ENCODE results near the gene NT5C2.

NT5C2 gene

GRCh38 chr10:103053659-103054581, 139.2 kb downstream of the NT5C2 start:
- TF ChIP-seq EZH2 (IDR thresholded peaks at IDR 0.05) (no peak), POLR2AphosphoS5 (IDR thresholded peaks at IDR 0.05; ENCODE audit: borderline replicate concordance, low read depth, low read length) (no peak), FOXP2 (optimal IDR thresholded peaks at IDR 0.05; ENCODE audit: control extremely low read depth, extremely low read length, insufficient read depth) (no peak)
- no peak overlapping the region for H3K9ac ChIP-seq (ENCODE audit: insufficient read length)
- H3K9me3 ChIP-seq (ENCODE audit: low read depth, low read length): no peaks in the 10 kb centered on the region
- DNase-seq (ENCODE audit: low read depth, low spot score): no peak
- no peak overlapping the region for H3K4me3 ChIP-seq
- H3K36me3 ChIP-seq (ENCODE audit: insufficient read depth, low read length): no peaks in the 10 kb centered on the region
- H3K27ac ChIP-seq: no peak overlapping the region

- H3K36me3 ChIP-seq (ENCODE audit: insufficient read depth, low read length): no peaks in the 10 kb centered on the region
- H3K4me3 ChIP-seq: no peak overlapping the region
- no peak overlapping the region for H3K27ac ChIP-seq
- DNase-seq (ENCODE audit: low read depth, low spot score): no peak
- no peak overlapping the region for H3K9ac ChIP-seq (ENCODE audit: insufficient read length)
- TF ChIP-seq EZH2 (IDR thresholded peaks at IDR 0.05): no peak
- TF ChIP-seq FOXP2 (optimal IDR thresholded peaks at IDR 0.05; ENCODE audit: control extremely low read depth, extremely low read length, insufficient read depth): no peak
- no peak for TF ChIP-seq POLR2AphosphoS5 (IDR thresholded peaks at IDR 0.05; ENCODE audit: borderline replicate concordance, low read depth, low read length)
- no peaks in the 10 kb centered on the region for H3K9me3 ChIP-seq (ENCODE audit: low read depth, low read length)
These were observed 143.8 kb downstream of the NT5C2 start for GRCh38 chr10:103049237-103049636.

GRCh38 chr10:103047381-103047780, 145.7 kb downstream of the NT5C2 start:
- TF ChIP-seq FOXP2 (optimal IDR thresholded peaks at IDR 0.05; ENCODE audit: control extremely low read depth, extremely low read length, insufficient read depth) (no peak), POLR2AphosphoS5 (IDR thresholded peaks at IDR 0.05; ENCODE audit: borderline replicate concordance, low read depth, low read length) (no peak), EZH2 (IDR thresholded peaks at IDR 0.05) (no peak)
- Histone ChIP-seq H3K27ac (no peak overlapping the region), H3K9ac (ENCODE audit: insufficient read length) (no peak overlapping the region), H3K36me3 (ENCODE audit: insufficient read depth, low read length) (no peaks in the 10 kb centered on the region), H3K9me3 (ENCODE audit: low read depth, low read length) (no peaks in the 10 kb centered on the region), H3K4me3 (no peak overlapping the region)
- no peak for DNase-seq (ENCODE audit: low read depth, low spot score)

- TF ChIP-seq POLR2AphosphoS5 (IDR thresholded peaks at IDR 0.05; ENCODE audit: borderline replicate concordance, low read depth, low read length) (no peak), FOXP2 (optimal IDR thresholded peaks at IDR 0.05; ENCODE audit: control extremely low read depth, extremely low read length, insufficient read depth) (no peak), EZH2 (IDR thresholded peaks at IDR 0.05) (no peak)
- no peaks in the 10 kb centered on the region for H3K9me3 ChIP-seq (ENCODE audit: low read depth, low read length)
- no peak for DNase-seq (ENCODE audit: low read depth, low spot score)
- H3K36me3 ChIP-seq (ENCODE audit: insufficient read depth, low read length): no peaks in the 10 kb centered on the region
- H3K9ac ChIP-seq (ENCODE audit: insufficient read length): no peak overlapping the region
- H3K27ac ChIP-seq: no peak overlapping the region
- no peak overlapping the region for H3K4me3 ChIP-seq
These were observed 147.1 kb downstream of the NT5C2 start for GRCh38 chr10:103045961-103046360.

GRCh38 chr10:103044942-103045489, 148.1 kb downstream of the NT5C2 start:
- no peak for TF ChIP-seq EZH2 (IDR thresholded peaks at IDR 0.05)
- TF ChIP-seq FOXP2 (optimal IDR thresholded peaks at IDR 0.05; ENCODE audit: control extremely low read depth, extremely low read length, insufficient read depth): no peak
- no peak for TF ChIP-seq POLR2AphosphoS5 (IDR thresholded peaks at IDR 0.05; ENCODE audit: borderline replicate concordance, low read depth, low read length)
- H3K36me3 ChIP-seq (ENCODE audit: insufficient read depth, low read length): no peaks in the 10 kb centered on the region
- no peak for DNase-seq (ENCODE audit: low read depth, low spot score)

GRCh38 chr10:103042908-103043307, 150.2 kb downstream of the NT5C2 start:
- no peak for TF ChIP-seq EZH2 (IDR thresholded peaks at IDR 0.05)
- TF ChIP-seq FOXP2 (optimal IDR thresholded peaks at IDR 0.05; ENCODE audit: control extremely low read depth, extremely low read length, insufficient read depth): no peak
- no peak for TF ChIP-seq POLR2AphosphoS5 (IDR thresholded peaks at IDR 0.05; ENCODE audit: borderline replicate concordance, low read depth, low read length)
- no peak overlapping the region for H3K27ac ChIP-seq

More at GRCh38 chr10:103044942-103045489, 148.1 kb downstream of the NT5C2 start:
- Histone ChIP-seq H3K9me3 (ENCODE audit: low read depth, low read length) (no peaks in the 10 kb centered on the region), H3K4me3 (no peak overlapping the region), H3K27ac (no peak overlapping the region), H3K9ac (ENCODE audit: insufficient read length) (no peak overlapping the region)

GRCh38 chr10:103042129-103042528, 150.9 kb downstream of the NT5C2 start:
- Histone ChIP-seq H3K27ac (no peak overlapping the region), H3K4me3 (no peak overlapping the region), H3K9me3 (ENCODE audit: low read depth, low read length) (no peaks in the 10 kb centered on the region), H3K36me3 (ENCODE audit: insufficient read depth, low read length) (no peaks in the 10 kb centered on the region), H3K9ac (ENCODE audit: insufficient read length) (no peak overlapping the region)
- no peak for DNase-seq (ENCODE audit: low read depth, low spot score)
- TF ChIP-seq EZH2 (IDR thresholded peaks at IDR 0.05) (no peak), FOXP2 (optimal IDR thresholded peaks at IDR 0.05; ENCODE audit: control extremely low read depth, extremely low read length, insufficient read depth) (no peak), POLR2AphosphoS5 (IDR thresholded peaks at IDR 0.05; ENCODE audit: borderline replicate concordance, low read depth, low read length) (no peak)

More at GRCh38 chr10:103042908-103043307, 150.2 kb downstream of the NT5C2 start:
- Histone ChIP-seq H3K36me3 (ENCODE audit: insufficient read depth, low read length) (no peaks in the 10 kb centered on the region), H3K9me3 (ENCODE audit: low read depth, low read length) (no peaks in the 10 kb centered on the region), H3K4me3 (no peak overlapping the region), H3K9ac (ENCODE audit: insufficient read length) (no peak overlapping the region)
- no peak for DNase-seq (ENCODE audit: low read depth, low spot score)

- no peak overlapping the region for H3K9ac ChIP-seq (ENCODE audit: insufficient read length)
- no peaks in the 10 kb centered on the region for H3K9me3 ChIP-seq (ENCODE audit: low read depth, low read length)
- H3K27ac ChIP-seq: no peak overlapping the region
- H3K36me3 ChIP-seq (ENCODE audit: insufficient read depth, low read length): no peaks in the 10 kb centered on the region
- TF ChIP-seq POLR2AphosphoS5 (IDR thresholded peaks at IDR 0.05; ENCODE audit: borderline replicate concordance, low read depth, low read length): no peak
- no peak for TF ChIP-seq EZH2 (IDR thresholded peaks at IDR 0.05)
- TF ChIP-seq FOXP2 (optimal IDR thresholded peaks at IDR 0.05; ENCODE audit: control extremely low read depth, extremely low read length, insufficient read depth): no peak
- H3K4me3 ChIP-seq: no peak overlapping the region
- DNase-seq (ENCODE audit: low read depth, low spot score): no peak
These were observed 151.7 kb downstream of the NT5C2 start for GRCh38 chr10:103041391-103041790.

All from SK-N-MC (cell line).